ENCODE measurements around the gene CEP131. TPM values are rescaled to one million over a fixed set of nuclear protein-coding genes. Genes with fewer than 3 reads are reported as not detected.

Gene CEP131
- total and polyA plus RNA-seq, 2 of the 4 experiments (the other 2 are of a cell fraction), result 4.8 to 9.6 TPM

- Histone ChIP-seq H4K20me1 (ENCODE audit: insufficient read depth, low read length) (no peaks in the 10 kb centered on the region; the same call in 1 of the 2 replicates), H4K91ac (ENCODE audit: insufficient read depth, low read depth, low read length) (no peak overlapping the region), H3K14ac (replicated peaks; ENCODE audit: low read depth, low read length) (no peak overlapping the region), H3K9ac (ENCODE audit: low read depth, low read length) (no peak overlapping the region), H2BK5ac (ENCODE audit: low read depth, low read length, poor library complexity, severe bottlenecking) (no peak overlapping the region), H2AK5ac (ENCODE audit: low read depth, low read length) (no peak overlapping the region), H3K9me3 (ENCODE audit: control insufficient read depth, insufficient read depth, low read length) (no peaks in the 10 kb centered on the region), H3K36me3 (ENCODE audit: control insufficient read depth, insufficient read depth, low read length) (no peaks in the 10 kb centered on the region), H3K18ac (ENCODE audit: low read depth, low read length) (no peak overlapping the region), H3K4me2 (ENCODE audit: low read depth, low read length) (no peak overlapping the region), H3K4me3 (ENCODE audit: insufficient read depth, low read depth, low read length) (no peak overlapping the region), H2BK20ac (ENCODE audit: low read depth, low read length) (no peak overlapping the region), H3K9me1 (ENCODE audit: insufficient read depth, low read length) (0 out of 2 replicates have a peak, but pooled peaks cover 6% of the 10 kb centered on the region), H2AFZ (replicated peaks; ENCODE audit: low read length, poor library complexity) (peak overlapping the region; percentile 32), H4K5ac (ENCODE audit: low read depth, low read length) (no peak overlapping the region), H3K27ac (ENCODE audit: insufficient read depth, low read length) (no peak overlapping the region), H3K27me3 (ENCODE audit: control insufficient read depth, insufficient read depth, low read length) (no peaks in the 10 kb centered on the region), H2AK9ac (replicated peaks; ENCODE audit: low read depth, low read length, poor library complexity) (no peak overlapping the region), H3K4ac (ENCODE audit: low read depth, low read length) (no peak overlapping the region), H3K79me1 (ENCODE audit: low read depth in 1 of 2, low read length in 2 of 2) (peaks cover 0 to 6% of the 10 kb centered on the region in 2 experiments; a peak in 1 of 4 replicates), H3K56ac (ENCODE audit: extremely low read depth, insufficient read depth, low read length) (no peak overlapping the region), H4K8ac (ENCODE audit: low read depth in 2 of 2, low read length in 2 of 2) (no peak overlapping the region), H2BK120ac (ENCODE audit: low read depth, low read length) (no peak overlapping the region), H2BK15ac (ENCODE audit: low read depth, low read length) (no peak overlapping the region), H3K23ac (ENCODE audit: low read depth, low read length) (no peak overlapping the region), H3K4me1 (ENCODE audit: control insufficient read depth, insufficient read depth, low read length) (no peaks in the 10 kb centered on the region)
- POLR2A ChIA-PET (ENCODE audit: unreplicated experiment), result no interaction called here
- ATAC-seq (ENCODE audit: low read depth) (no peak), DNase-seq (no peak)
- intact Hi-C loops (cut with micrococcal nuclease), result no loop called here
- dilution Hi-C loops (cut with HindIII; ENCODE audit: low sequenced_read_pairs, unreplicated experiment), result no loop called here
- CTCF ChIA-PET, result no interaction called here
- no peak for TF ChIP-seq CHD1 (IDR thresholded peaks at IDR 0.05; ENCODE audit: low read depth, low read length)
- no TSS peak for BruUV-seq (replicated peaks)
- in situ Hi-C loops (cut with MboI; ENCODE audit: low sequenced_read_pairs), result no loop called here
- 96% methylated on average over 4 of the region's 9 CpGs; no CpG with 5 or more reads in 1 of the 2 experiments for WGBS, 2 experiments (ENCODE audit: extremely low coverage in 2 of 2, insufficient read length in 1 of 2)
These were observed 10.4 kb downstream of the CEP131 start for GRCh38 chr17:81212365-81212764.

Measured in IMR-90 (cell line).